Subcutaneous abdominal adipose tissue (tissue), 5 donors: ENCODE measurements around the gene DMD.

Experiments
- H3K27ac ChIP-seq: one replicate; pipeline ENCODE4 v1.7.0; 2013; ENCODE audit warnings: low read depth, mild to moderate bottlenecking, inconsistent platforms, low read length, moderate library complexity
- H3K27me3 ChIP-seq, 5 donors: one replicate each; pipeline ENCODE4 v1.7.0; 2013; ENCODE audit warnings: low read length in 5 of 5, inconsistent platforms in 1 of 5; ENCODE audit not compliant: control insufficient read depth in 5 of 5, insufficient read depth in 4 of 5
- H3K36me3 ChIP-seq, 5 donors: one replicate each; pipeline ENCODE4 v1.7.0; 2013; ENCODE audit warnings: low read length in 5 of 5; ENCODE audit not compliant: control insufficient read depth in 5 of 5, insufficient read depth in 5 of 5
- H3K4me1 ChIP-seq, 5 donors: one replicate each; pipeline ENCODE4 v1.7.0; 2013; ENCODE audit warnings: low read length in 5 of 5, mild to moderate bottlenecking in 3 of 5, moderate library complexity in 1 of 5; ENCODE audit not compliant: control insufficient read depth in 5 of 5, insufficient read depth in 5 of 5
- H3K4me3 ChIP-seq, 5 donors: one replicate each; pipeline ENCODE4 v1.7.0; 2013; ENCODE audit warnings: low read length in 5 of 5, low read depth in 1 of 5
- H3K9ac ChIP-seq, 5 donors: one replicate each; pipeline ENCODE4 v1.7.0; 2013; ENCODE audit warnings: low read length in 5 of 5, mild to moderate bottlenecking in 4 of 5, moderate library complexity in 3 of 5
- H3K9me3 ChIP-seq, 5 donors: one replicate each; pipeline ENCODE4 v1.7.0; 2013; ENCODE audit warnings: low read length in 5 of 5; ENCODE audit not compliant: control insufficient read depth in 5 of 5
- donor health status: healthy.
- donor health status: healthy.
- donor health status: healthy.
- donor health status: healthy.
- donor health status: healthy.

DMD gene

GRCh38 chrX:33129607-33130006 is 81.7 kb downstream of the DMD start:
- Histone ChIP-seq H3K27me3 (no peaks in the 10 kb centered on the region), H3K36me3 (no peaks in the 10 kb centered on the region), H3K27ac (no peak overlapping the region), H3K4me1 (peaks cover 0 to 7% (median 0%) of the 10 kb centered on the region in 5 donors), H3K4me3 (no peak overlapping the region), H3K9ac (no peak overlapping the region), H3K9me3 (no peaks in the 10 kb centered on the region)

DNA sequence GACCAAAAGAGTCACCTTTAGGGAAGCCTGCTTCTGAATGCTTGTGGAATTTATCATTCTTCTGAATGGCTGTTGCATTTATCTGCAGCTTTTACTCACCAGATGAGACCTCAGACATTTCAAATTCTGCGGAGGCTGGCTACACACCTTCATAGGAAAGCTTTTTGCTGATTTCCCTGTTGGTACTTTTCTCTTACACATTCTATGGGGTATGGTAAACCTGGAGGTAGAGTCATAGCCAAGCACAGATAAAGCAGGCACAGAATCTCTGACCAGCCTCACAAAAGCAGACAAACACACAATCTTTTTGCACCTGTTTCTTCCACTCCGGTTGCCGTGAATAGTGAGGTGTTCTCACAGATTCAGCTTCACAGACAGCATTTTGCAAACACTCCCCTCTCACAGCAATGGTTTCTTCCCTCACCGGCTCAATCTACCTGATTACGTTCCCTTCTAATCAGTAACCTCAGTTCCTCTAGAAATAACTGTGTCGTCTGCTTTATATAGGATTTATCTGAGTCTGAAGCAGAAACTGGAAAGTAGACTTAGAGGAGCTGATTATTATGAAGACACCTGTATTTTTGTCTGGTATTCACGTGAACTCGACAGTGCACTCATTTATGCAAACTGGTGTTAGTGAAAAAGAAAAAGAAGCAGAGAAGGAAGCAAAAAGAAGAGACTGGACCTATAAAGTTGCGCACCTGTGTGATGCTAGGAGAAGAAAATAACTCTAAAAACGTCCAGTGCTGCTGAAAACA is 83.1 kb downstream of the DMD start:
- no peaks in the 10 kb centered on the region for H3K9me3 ChIP-seq
- no peak overlapping the region for H3K27ac ChIP-seq
- H3K4me1 ChIP-seq: no peaks in the 10 kb centered on the region
- H3K36me3 ChIP-seq: no peaks in the 10 kb centered on the region
- no peak overlapping the region for H3K9ac ChIP-seq
- H3K4me3 ChIP-seq: no peak overlapping the region
- no peaks in the 10 kb centered on the region for H3K27me3 ChIP-seq

- Histone ChIP-seq H3K36me3 (no peaks in the 10 kb centered on the region), H3K4me3 (no peak overlapping the region), H3K4me1 (no peaks in the 10 kb centered on the region), H3K9me3 (no peaks in the 10 kb centered on the region), H3K9ac (no peak overlapping the region), H3K27me3 (no peaks in the 10 kb centered on the region), H3K27ac (no peak overlapping the region)
Observed at GRCh38 chrX:33126469-33126868, 84.9 kb downstream of the DMD start.

DNA sequence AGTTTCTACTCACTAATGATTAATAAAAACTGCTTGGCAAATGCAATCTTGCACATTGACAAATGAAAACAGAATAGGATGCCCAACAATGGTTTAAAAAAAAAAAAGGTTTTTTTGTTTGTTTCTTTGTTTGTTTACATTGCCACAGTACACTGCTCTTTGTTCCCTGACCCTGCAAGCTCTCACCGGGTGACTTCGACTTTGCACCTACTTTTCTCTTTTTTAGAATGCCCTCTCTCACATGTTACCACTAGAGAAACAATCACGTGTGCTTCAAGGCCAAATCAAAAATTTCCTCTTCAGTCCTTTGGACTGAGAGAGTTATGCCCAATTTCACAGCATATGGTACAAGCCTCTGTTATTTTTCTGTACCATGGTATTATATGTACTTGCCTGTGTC is 101.5 kb downstream of the DMD start:
- Histone ChIP-seq H3K4me1 (peaks cover 0 to 5% (median 0%) of the 10 kb centered on the region in 5 donors), H3K9me3 (no peaks in the 10 kb centered on the region), H3K9ac (no peak overlapping the region), H3K27ac (no peak overlapping the region), H3K4me3 (no peak overlapping the region), H3K27me3 (no peaks in the 10 kb centered on the region), H3K36me3 (no peaks in the 10 kb centered on the region)

- Histone ChIP-seq H3K9ac (no peak overlapping the region), H3K9me3 (no peaks in the 10 kb centered on the region), H3K27ac (no peak overlapping the region)
Observed at GRCh38 chrX:33106737-33107136, 104.6 kb downstream of the DMD start.

DNA sequence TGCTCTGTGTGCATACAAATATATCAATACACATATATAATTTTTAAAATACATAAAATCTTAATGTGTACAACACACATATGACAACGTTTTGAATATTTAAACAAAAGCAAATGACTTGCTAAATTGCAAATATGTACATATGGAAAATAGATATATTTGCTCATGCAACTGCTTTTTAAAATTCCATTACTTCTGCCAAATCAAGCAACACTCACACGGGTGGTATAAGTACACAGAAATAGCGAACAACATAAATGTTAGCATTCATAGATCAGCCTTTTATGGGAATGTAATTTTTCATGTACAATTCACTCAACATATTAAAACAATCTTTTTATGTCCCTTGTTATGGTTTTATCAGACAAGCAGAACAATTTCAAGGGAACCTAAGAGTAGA is 116.3 kb downstream of the DMD start:
- no peaks in the 10 kb centered on the region for H3K9me3 ChIP-seq
- no peak overlapping the region for H3K9ac ChIP-seq
- no peak overlapping the region for H3K27ac ChIP-seq
- H3K27me3 ChIP-seq: no peaks in the 10 kb centered on the region
- peaks cover 0 to 3% (median 0%) of the 10 kb centered on the region in 5 donors for H3K36me3 ChIP-seq
- no peak overlapping the region for H3K4me3 ChIP-seq
- no peaks in the 10 kb centered on the region for H3K4me1 ChIP-seq

More at GRCh38 chrX:33106737-33107136, 104.6 kb downstream of the DMD start:
- peaks cover 0 to 5% (median 0%) of the 10 kb centered on the region in 5 donors for H3K4me1 ChIP-seq
- H3K36me3 ChIP-seq: no peaks in the 10 kb centered on the region
- no peaks in the 10 kb centered on the region for H3K27me3 ChIP-seq
- no peak overlapping the region for H3K4me3 ChIP-seq

GRCh38 chrX:33087411-33087810 is 123.9 kb downstream of the DMD start:
- peaks cover 0 to 3% (median 0%) of the 10 kb centered on the region in 5 donors for H3K27me3 ChIP-seq
- peaks cover 0 to 15% (median 6%) of the 10 kb centered on the region in 5 donors for H3K4me1 ChIP-seq
- no peak overlapping the region for H3K27ac ChIP-seq
- no peak overlapping the region for H3K4me3 ChIP-seq
- no peaks in the 10 kb centered on the region for H3K9me3 ChIP-seq
- H3K9ac ChIP-seq: no peak overlapping the region
- no peaks in the 10 kb centered on the region for H3K36me3 ChIP-seq

- Histone ChIP-seq H3K4me3 (no peak overlapping the region), H3K9me3 (no peaks in the 10 kb centered on the region), H3K9ac (no peak overlapping the region), H3K27ac (no peak overlapping the region), H3K4me1 (peaks cover 0 to 15% (median 6%) of the 10 kb centered on the region in 5 donors), H3K27me3 (peaks cover 0 to 3% (median 0%) of the 10 kb centered on the region in 5 donors), H3K36me3 (no peaks in the 10 kb centered on the region)
Observed at GRCh38 chrX:33086886-33087285, 124.5 kb downstream of the DMD start.

DNA sequence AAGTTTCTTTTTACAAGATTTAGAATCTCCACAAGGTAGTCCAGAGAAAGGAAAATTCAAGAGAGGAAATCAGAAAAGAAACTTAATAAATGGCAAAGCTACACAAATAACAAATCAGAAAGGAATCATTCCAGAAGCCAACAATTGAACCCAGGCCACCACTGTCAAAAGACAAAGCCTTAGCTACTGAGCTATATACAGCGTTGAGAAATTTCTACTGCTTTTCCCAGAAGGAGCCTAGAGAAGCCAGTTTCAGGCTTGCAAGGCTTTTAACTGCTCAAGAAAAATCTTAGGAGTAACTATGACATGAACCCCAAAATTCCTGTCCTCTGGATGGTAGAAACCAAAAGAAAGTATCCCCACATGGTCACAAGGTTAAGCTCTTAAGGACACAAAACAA is 129.0 kb downstream of the DMD start:
- Histone ChIP-seq H3K4me1 (peaks cover 0 to 19% (median 5%) of the 10 kb centered on the region in 5 donors), H3K9ac (peak overlapping the region in 1 of 5 donors; percentile 3), H3K36me3 (peaks cover 0 to 4% (median 0%) of the 10 kb centered on the region in 5 donors), H3K4me3 (no peak overlapping the region), H3K27ac (peak overlapping the region; percentile 58), H3K27me3 (peaks cover 0 to 3% (median 0%) of the 10 kb centered on the region in 5 donors), H3K9me3 (peaks cover 0 to 7% (median 0%) of the 10 kb centered on the region in 5 donors)

DNA sequence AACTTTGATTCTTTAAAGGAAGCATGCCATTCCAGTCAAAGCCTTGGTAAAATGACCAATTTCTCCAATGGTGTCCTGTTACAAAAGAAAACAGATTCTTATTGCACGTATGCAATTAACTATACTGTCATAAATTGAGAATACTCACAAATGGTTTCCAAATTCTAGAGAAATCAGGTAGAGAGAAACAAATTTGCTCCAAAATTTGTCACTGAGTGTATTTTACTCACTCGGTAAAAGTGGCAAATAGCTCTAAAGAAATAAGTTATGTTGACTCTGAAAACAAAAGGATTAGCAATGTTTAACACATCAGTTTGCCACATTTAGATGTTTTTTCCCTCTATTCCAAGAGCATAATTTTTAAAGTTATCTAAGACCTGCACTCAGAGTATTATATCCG is 133.1 kb downstream of the DMD start:
- peaks cover 0 to 10% (median 0%) of the 10 kb centered on the region in 5 donors for H3K9me3 ChIP-seq
- peaks cover 0 to 2% (median 0%) of the 10 kb centered on the region in 5 donors for H3K27me3 ChIP-seq
- no peak overlapping the region for H3K27ac ChIP-seq
- no peak overlapping the region for H3K9ac ChIP-seq
- H3K4me3 ChIP-seq: no peak overlapping the region
- peaks cover 0 to 4% (median 0%) of the 10 kb centered on the region in 5 donors for H3K36me3 ChIP-seq
- peaks cover 0 to 12% (median 0%) of the 10 kb centered on the region in 5 donors for H3K4me1 ChIP-seq
